ENCODE results near the gene RFPL3.
"Not testable (repeated sequence)": the region's sequence is repeated elsewhere in the genome, so short reads cannot be mapped to it uniquely, and the experiment has no call there.

Gene RFPL3

DNA sequence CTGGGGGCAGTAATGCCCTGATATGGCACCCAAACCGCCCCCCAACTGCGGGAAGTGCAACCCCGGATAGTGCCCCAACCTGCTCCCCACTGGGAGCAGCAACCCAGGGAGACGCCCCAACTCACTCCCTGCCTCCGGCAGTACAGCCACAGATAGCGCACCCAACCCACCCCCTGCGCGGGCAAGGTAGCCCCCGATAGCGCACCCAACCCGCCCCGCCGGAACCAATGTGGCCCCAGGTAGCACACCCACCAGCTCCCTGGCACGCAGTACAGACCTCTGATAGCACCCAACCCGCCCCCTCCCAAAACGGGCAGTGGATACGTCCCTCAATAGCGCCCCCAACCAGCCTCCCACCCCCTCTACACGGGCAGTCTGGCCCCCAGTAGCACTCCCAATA is 3.8 kb upstream of the RFPL3 start:
- DNase-seq (ENCODE audit: low read depth): no peak

DNA sequence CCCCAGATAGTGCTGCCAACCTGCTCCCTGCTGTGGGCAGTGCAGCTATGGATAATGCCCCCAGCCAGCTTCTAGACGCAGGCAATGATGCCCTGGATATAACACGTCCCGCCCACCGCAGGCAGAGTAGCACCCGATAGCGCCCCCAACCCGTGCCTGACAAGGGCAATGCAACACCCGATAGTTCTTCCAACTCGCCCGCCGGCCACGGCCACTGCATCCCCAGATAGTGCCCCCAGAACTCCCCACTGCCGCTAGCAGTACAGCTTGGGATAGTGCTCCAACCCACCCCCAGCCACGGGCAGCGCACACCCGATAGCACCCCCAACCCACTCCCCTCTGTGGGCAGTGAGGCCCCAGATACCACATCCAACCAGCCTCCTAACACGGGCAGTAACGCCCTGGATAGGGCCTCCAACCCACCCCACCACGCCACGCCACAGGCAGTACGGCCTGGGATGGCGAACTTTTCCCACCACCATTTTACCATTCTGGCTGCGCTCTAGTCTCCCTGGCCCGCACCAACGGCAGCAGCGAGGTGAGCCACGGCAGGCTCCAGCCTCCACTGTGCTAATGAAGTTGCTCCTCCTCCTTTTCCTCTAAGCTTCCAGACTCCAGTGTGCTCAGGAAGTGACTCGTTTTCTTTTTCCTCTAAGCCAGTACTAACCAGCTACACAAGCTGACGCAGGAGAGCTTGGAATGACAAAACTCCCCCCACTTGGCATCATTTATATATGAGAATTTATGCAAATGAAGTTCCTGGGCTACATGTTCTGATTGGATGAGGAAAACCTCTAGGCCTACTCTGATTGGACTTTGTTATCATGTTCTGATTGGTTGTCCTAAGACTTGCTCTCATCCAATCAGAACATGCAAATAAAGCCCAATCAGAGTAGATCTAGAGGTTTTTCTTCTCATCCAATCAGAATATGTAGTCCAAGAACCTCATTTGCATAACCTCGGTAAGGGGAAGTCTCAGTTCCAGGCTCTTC is 3.0 kb upstream of the RFPL3 start:
- DNase-seq (ENCODE audit: low read depth): no peak

DNA sequence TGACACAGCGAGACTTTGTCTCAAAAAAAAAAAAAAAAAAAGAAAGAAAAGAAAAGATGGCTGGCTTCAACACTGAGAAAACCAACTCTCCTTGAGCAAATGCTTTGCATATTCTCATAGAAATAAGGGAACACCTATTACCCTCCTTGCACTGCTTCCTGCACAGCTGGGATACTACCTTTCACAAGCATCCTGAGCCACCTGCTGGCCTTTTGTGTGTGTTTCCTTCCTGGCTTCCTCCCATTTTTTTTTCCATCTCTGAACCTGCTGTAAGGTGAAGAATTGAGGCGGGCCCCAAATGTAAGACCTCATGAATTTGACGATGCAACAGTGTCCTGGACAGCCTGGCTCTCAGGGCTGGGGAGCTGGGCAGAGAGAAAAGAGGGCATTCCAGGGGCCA is 1.9 kb upstream of the RFPL3 start:
- DNase-seq (ENCODE audit: low read depth): no peak

DNA sequence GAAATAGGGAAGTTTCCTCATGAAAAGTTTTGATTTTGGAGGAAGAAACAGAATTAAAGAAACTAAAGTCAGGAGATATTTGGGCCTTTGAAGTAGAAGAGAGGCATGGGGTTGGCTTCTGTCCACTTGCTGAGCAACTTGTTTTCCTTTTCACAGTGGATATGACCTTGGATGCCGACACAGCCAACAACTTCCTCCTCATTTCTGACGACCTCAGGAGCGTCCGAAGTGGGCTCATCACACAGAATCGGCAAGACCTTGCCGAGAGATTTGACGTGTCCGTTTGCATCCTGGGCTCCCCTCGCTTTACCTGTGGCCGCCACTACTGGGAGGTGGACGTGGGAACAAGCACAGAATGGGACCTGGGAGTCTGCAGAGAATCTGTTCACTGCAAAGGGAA is 2.4 kb downstream of the RFPL3 start:
- not testable (repeated sequence) for DNase-seq (ENCODE audit: low read depth)

DNA sequence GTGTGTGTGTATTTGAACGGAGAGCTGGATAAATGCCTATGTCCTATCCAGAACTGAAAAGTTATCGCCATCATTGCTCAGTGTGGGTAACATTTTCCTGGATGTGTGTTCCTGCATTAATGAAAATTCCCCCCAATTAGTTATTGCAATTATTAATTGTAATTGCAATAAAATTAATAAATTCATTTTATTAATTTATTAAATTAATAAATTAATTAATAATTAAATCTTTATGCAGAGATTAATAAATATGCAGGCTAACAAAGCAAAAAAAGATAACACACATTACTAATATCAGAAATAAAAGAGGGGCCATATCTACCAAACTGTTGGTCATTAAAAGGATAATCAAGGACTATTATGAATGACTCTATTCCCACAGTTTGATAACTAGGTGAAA is 3.6 kb downstream of the RFPL3 start:
- no peak for DNase-seq (ENCODE audit: low read depth)

DNA sequence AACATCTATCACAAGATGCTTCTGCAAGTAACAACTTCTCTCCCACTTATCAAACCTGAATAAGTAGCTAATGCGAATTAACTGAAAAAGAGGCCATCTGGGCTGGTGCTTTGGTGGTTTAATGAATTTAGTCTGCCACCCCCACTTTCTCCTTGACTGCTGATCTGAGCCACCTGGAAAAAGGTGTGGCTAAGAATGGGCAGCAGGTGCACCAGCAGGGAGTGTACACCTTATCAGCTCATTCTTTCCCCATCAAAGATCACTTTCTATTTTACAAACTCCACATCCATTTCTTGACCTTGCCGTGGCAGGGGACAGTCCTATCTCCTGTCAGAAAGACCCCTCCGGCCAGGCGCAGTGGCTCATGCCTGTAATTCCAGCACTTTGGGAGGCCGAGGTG is 6.5 kb downstream of the RFPL3 start:
- no peak for DNase-seq (ENCODE audit: low read depth)

DNA sequence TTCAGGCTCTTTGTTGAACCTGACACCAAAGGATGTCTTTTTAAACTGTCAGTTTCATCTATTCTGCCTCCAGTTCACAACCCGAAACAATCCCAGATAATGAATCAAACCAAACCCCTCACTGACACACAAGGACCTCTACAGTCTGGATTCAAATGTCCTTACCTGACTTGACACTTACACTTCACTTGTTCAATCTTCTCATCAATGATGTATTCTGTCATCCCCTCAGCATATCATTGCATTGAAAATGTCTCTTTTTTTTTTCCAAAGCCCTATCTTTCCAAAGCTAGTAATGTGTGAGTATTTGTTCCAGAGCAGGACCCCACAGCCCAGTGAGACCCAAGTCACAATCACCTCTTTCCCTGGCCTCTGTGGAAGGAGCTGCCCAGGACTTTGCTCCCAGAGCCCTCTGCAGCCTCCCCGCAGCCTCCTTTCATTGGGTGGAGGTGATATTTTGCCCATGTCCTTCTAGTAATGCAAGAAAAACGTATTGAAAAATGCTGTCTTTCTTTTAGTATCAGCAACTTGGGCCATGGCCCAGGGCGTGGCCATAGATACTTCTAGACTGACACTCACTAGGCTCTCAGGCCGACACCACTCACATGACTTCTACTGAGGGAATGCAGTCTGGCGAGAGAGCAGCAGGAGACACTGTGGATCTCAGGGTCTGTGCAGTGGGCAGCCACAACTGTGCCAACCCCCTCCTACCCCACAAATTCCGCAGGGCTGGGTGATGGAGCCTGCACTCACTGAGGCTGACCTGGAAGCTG is 18.2 kb downstream of the RFPL3 start:
- no peak for DNase-seq (ENCODE audit: low read depth)

DNA sequence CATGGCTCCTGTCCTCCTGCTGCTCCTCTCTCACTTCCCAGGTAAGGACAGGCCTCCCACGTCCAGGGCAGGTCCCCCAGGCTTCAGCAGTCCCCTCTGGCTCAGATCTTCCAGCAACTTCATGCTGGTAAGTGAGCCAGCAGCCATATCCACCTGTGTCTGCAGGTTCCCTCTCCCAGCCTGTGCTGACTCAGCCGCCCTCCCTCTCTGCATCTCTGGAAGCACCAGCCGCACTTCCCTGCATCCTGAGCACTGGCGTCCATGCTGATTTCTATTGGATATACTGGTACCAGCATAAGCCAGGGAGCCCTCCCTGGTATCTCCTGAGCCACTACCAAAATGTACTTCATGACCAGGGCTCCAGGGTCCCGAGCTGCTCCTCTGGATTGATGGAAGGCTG is 19.0 kb downstream of the RFPL3 start:
- no peak for DNase-seq (ENCODE audit: low read depth)

DNA sequence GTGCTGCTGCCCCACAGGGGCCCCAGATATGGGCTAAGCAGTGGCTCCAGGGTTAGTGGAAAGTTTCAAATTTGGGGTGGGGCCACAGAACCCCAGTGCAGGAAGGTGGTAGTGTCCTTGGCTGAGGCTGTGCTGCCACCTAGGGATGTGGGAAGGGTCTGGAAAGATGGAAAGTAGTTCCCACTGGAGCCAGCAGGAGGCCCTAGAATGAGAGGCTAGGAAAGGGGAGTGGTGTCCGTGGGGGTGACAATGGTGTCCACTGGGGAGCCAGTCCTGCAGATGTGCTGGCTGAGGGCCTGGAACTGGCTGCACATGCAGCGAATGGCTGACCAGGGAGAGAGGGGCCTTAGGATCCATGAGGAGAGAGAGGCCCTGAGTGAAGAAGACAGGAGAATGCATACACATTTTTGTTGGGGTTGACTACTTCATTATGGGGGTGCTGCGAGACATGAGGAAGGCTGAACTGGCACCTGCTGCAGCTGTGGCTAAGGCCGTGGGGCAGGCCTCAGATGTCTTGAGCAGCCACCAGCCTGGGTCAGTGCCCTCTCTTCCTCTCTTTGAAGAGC is 21.1 kb downstream of the RFPL3 start:
- DNase-seq (ENCODE audit: low read depth): no peak

DNA sequence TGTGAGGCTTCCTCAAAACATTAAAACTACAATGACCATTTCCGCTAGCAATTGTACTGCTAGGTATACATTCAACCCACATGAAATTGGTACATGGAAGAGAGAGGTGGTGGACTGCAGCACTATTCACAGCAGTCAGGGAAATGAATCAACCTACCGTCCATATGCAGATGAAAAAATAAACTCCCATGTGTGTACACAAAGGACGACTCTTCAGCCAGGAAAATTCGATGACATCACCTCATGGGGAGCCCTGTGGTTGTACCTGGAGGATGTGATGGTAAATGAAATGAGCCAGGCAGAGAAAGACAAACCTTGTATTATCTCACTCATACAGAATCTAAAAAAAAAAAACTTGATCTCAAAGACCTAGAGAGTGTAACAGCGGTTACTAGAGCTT is 23.3 kb downstream of the RFPL3 start:
- no peak for DNase-seq (ENCODE audit: low read depth)

DNA sequence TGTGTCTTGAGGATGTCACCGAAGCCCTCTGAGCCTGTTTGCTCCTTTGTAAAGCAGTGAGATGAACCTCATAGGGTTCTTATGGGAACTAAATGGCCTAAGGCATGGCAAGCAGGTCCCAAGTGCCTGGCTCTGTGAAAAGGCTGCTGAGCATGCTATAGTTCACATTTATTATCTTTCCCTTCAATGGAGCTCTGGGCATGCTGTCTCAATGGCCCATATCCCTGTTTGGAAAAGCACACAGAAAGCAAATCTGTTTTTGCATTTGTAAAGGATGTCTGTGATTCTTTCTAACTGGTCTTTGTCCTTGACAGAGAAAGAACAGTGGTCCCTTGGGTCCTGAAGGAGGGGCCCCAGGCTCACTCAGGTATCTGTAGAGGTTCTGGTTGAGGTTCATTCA is 28.0 kb downstream of the RFPL3 start:
- no peak for DNase-seq (ENCODE audit: low read depth)

DNA sequence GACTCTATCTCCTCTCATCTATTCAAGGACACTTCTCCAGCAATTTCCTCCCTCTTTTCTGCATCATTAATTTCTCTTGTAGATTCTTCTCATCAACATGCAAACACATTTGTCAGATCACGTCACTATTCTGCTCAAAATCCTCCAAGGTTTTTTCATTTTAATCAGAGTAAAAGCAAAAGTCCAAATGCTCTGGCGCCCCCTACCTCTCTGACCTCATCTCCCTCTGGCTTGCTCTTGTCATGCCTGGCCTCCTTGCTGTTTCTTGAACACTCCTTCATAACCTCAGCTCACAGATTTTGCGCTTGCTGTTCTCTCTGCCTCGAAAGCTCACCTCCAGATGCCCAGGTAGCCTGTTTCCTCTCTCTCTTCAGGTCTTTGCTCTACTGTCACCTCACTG is 32.0 kb downstream of the RFPL3 start:
- DNase-seq (ENCODE audit: low read depth): no peak

DNA sequence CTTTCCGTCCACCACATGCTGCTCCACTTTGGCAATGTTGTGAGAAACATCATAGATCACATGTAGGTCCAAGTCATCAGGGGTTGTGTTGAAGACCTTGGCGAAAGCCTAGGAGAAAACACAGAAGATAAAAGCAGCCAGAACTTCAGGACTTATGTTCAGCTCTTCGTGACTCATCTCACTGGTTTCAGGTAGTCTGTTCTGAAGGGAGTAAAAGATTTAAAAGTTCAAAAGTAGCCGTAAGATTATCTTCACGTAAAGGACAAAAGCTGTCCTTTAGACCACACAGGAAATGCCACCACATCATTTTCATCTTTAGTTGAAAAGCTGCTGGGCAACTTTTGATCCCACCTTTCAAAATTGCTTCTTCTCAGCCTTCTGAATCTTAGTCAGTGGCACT is 37.4 kb downstream of the RFPL3 start:
- no peak for DNase-seq (ENCODE audit: low read depth)

DNA sequence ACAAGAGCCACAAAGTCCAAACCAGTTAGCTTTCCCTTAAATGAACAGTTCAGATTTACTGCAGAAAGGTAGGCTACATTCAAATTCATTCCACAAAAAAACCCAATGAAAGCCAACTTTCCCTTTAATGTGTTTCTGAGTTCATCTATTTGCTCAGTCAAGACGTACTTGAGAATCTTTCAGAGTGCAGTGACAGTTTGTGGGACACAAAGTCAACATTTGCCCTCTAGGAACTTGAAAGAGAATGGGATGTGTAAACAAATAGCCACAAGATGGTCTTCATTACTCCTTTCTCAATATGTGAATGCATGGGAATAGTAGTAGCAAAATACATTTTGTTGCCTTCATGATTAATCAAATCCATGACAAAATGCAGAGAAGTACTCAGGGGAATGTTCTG is 38.6 kb downstream of the RFPL3 start:
- no peak for DNase-seq (ENCODE audit: low read depth)

DNA sequence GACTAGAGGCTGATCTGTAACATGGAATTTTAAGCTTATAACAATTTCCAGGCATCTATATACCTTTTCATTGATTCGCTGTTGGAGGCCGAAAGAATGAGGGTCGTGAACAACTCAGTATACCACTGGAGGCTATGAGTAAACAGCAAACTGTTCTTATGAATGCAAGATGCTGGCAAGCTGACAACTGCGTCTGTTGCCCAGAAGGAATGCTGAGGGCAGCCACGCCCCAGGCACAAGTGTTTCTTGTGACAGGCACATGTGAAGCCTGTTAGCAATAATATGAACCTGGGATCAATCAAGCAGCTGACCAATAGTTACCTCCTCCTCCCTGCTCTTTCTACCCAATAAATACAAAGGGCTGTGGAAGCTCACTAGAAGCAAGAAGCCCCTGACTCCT is 39.1 kb downstream of the RFPL3 start:
- DNase-seq (ENCODE audit: low read depth): no peak

DNA sequence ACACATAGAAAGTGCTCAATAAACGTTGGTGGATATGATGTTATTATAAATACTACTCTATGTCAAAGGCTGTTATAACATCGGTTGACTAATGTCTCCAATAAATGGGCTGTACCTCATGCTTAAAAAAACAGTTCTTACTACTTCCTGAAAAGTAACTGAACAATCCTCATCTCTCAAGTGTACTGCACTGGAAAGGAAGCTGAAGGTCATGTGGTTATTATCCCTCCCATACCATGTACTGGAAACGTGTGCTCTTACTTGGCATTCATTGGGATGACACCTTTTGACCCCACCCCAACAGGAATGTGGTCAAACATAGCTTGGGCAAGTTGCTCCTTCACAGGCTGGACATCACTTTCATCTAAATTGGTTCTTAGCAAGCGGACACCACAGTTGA is 43.8 kb downstream of the RFPL3 start:
- no peak for DNase-seq (ENCODE audit: low read depth)

DNA sequence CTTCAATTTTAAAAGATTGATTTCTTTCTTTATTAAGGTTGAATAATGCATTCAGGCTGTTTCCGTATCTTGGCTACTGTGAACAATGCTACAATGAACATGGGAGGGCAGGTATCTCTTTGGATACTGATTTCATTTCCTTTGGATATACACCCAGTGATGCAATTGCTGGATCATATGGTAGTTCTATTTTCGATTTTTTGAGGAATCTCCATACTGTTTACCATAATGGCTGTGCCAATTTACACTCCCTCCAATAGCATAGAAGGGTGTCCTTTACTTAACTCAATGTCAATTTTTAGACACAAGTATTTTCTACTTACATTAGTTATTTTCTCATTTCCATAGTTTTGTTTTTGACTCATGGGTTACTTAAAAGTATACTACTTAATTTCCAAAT is 46.4 kb downstream of the RFPL3 start:
- DNase-seq (ENCODE audit: low read depth): no peak

DNA sequence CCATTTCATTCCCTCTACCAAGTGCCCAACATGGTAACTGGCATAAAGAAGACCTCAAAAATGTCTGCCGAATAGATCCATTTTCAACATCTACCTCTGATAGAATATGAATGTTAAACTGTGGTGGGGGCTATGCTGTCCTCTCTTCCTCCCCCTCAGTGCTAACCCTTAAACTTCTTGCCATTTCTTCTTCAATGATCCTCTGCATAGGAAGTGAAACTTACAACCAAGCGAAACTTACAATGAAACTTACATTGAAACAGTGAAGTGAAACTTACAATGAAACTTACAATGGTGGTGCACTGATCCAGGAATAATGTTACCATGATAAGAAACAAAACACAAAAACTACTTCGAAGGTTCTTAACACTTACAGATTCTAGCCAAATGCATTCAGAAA is 49.6 kb downstream of the RFPL3 start:
- DNase-seq (ENCODE audit: low read depth): no peak

DNA sequence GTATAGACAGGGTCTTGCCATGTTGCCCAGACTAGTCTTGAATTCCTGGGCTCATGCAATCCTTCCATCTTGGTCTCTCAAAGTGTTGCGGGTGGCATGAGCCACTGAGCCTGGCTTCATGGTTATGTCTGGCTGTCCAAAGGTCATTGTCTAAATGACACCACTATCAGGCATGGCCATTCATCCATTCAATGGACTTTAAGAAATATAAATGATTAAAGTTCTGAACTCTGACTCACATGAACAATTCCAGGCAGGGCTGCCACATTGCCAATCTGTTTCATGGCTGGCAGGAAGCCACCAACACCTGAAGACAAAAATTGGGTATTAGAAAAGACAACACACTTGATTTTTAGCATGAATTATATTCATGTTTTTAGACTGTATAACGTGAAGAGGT is 50.3 kb downstream of the RFPL3 start:
- DNase-seq (ENCODE audit: low read depth): no peak

DNA sequence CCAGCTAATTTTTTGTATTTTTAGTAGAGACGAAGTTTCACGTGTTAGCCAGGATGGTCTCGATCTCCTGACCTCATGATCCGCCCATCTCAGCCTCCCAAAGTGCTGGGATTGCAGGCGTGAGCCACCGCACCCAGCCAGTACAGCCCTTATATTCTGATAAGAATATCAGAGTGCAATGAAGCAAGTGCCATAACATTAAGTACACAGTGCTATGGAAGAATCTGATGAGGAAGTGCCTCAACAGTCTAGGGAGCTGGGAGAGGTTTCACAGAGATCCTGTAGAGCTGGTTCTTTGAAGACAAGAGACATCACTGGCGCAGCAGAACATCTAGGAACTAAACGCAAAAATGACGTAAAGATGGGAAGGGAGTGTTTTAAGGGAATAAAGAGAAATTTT is 52.3 kb downstream of the RFPL3 start:
- no peak for DNase-seq (ENCODE audit: low read depth)

DNA sequence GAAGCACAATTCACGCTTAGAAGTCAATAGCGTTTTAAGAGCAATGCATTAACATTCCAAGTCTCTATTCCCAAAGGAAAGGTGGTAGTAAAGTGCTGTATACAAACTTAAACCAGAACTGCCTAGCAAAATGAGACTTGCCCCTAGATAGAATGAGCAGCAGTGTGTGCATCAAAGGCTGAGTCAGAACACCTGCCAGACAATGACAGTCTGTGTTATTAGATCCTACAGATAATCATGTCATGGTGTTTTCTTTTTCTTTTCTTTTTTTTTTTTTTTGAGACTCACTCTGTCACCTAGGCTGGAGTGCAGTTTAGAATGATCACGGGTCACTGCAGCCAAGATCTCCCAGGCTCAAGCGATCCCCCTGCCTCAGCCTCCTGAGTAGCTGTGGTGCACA is 52.8 kb downstream of the RFPL3 start:
- no peak for DNase-seq (ENCODE audit: low read depth)
